Ishikawa (cell line): Measurements from ENCODE around the gene CTDSPL2.

Experiments used
- CEBPB ChIP-seq: IDR thresholded peaks from 2 replicates; pipeline ENCODE4 v1.6.1; 2012
- CREB1 ChIP-seq: IDR thresholded peaks from 2 replicates; pipeline ENCODE4 v1.6.1; 2012; ENCODE audit warnings: low read depth
- EGR1 ChIP-seq: IDR thresholded peaks from 2 replicates; pipeline ENCODE4 v1.6.1; 2012
- EP300 ChIP-seq: IDR thresholded peaks from 2 replicates; pipeline ENCODE4 v1.6.1; 2012; ENCODE audit warnings: borderline replicate concordance
- FOXM1 ChIP-seq: IDR thresholded peaks from 2 replicates; pipeline ENCODE4 v1.6.1; 2012; ENCODE audit warnings: low read depth, borderline replicate concordance
- MAX ChIP-seq: IDR thresholded peaks from 2 replicates; pipeline ENCODE4 v1.6.1; 2012
- NFIC ChIP-seq: IDR thresholded peaks from 2 replicates; pipeline ENCODE4 v1.6.1; 2012
- RAD21 ChIP-seq: IDR thresholded peaks from 2 replicates; pipeline ENCODE4 v1.6.1; 2012; ENCODE audit warnings: low read depth
- REST ChIP-seq: IDR thresholded peaks from 2 replicates; pipeline ENCODE4 v1.6.1; 2012; ENCODE audit warnings: low read depth, mild to moderate bottlenecking
- TAF1 ChIP-seq: IDR thresholded peaks from 2 replicates; pipeline ENCODE4 v1.6.1; 2012; ENCODE audit warnings: low read depth, mild to moderate bottlenecking
- TCF12 ChIP-seq: IDR thresholded peaks from 2 replicates; pipeline ENCODE4 v1.6.1; 2012; ENCODE audit warnings: low read depth
- TEAD4 ChIP-seq: IDR thresholded peaks from 2 replicates; pipeline ENCODE4 v1.6.1; 2012
- USF1 ChIP-seq: IDR thresholded peaks from 2 replicates; pipeline ENCODE4 v1.6.1; 2012
- YY1 ChIP-seq: IDR thresholded peaks from 2 replicates; pipeline ENCODE4 v1.6.1; 2012; ENCODE audit warnings: low read depth
- ZBTB7A ChIP-seq: IDR thresholded peaks from 2 replicates; pipeline ENCODE4 v1.6.1; 2012; ENCODE audit warnings: low read depth

CTDSPL2 gene

GRCh38 chr15:44525018-44525417, 97.6 kb downstream of the CTDSPL2 start:
- no peak for TF ChIP-seq EGR1
- TF ChIP-seq CREB1: no peak
- no peak for TF ChIP-seq TEAD4
- no peak for TF ChIP-seq FOXM1
- no peak for TF ChIP-seq TAF1
- TF ChIP-seq USF1: no peak
- TF ChIP-seq MAX: no peak
- TF ChIP-seq TCF12: no peak
- TF ChIP-seq RAD21: no peak
- TF ChIP-seq CEBPB: no peak
- TF ChIP-seq NFIC: no peak
- no peak for TF ChIP-seq ZBTB7A

- TF ChIP-seq RAD21: no peak
Measured at GRCh38 chr15:44527241-44527640, 99.8 kb downstream of the CTDSPL2 start.

- no peak for TF ChIP-seq CREB1
- TF ChIP-seq FOXM1: no peak
- no peak for TF ChIP-seq USF1
- TF ChIP-seq MAX: no peak
- no peak for TF ChIP-seq EP300
- TF ChIP-seq CEBPB: no peak
- TF ChIP-seq EGR1: no peak
- TF ChIP-seq YY1: no peak
- TF ChIP-seq ZBTB7A: no peak
- no peak for TF ChIP-seq RAD21
- TF ChIP-seq REST: no peak
- no peak for TF ChIP-seq TCF12
- no peak for TF ChIP-seq NFIC
- no peak for TF ChIP-seq TAF1
- no peak for TF ChIP-seq TEAD4
Measured at GRCh38 chr15:44529864-44530604, 102.6 kb downstream of the CTDSPL2 start.

GRCh38 chr15:44530653-44531052, 103.2 kb downstream of the CTDSPL2 start:
- TF ChIP-seq USF1 (no peak), EP300 (no peak), REST (no peak), FOXM1 (no peak), NFIC (no peak), CREB1 (no peak), ZBTB7A (no peak), MAX (no peak), RAD21 (no peak)

- no peak for TF ChIP-seq EP300
- no peak for TF ChIP-seq CEBPB
- TF ChIP-seq NFIC: no peak
- no peak for TF ChIP-seq RAD21
- no peak for TF ChIP-seq TAF1
- TF ChIP-seq CREB1: no peak
Measured at GRCh38 chr15:44532689-44533088, 105.3 kb downstream of the CTDSPL2 start.

- TF ChIP-seq CEBPB: no peak
- TF ChIP-seq TAF1: no peak
Measured at GRCh38 chr15:44535092-44535491, 107.7 kb downstream of the CTDSPL2 start.
